PC-9 (cell line): ENCODE measurements around the gene CLSTN1.

Experiments
- CTCF ChIP-seq: fragments of 200-600 bp; sonication (generic); conservative IDR thresholded peaks from 2 replicates; pipeline ENCODE4 v1.6.1; 2017; ENCODE audit warnings: mixed run types, antibody characterized with exemption, mild to moderate bottlenecking, moderate library complexity
- EZH2 ChIP-seq: fragments of 200-600 bp; sonication (generic); IDR thresholded peaks from 2 replicates; pipeline ENCODE4 v1.8.0; 2017; ENCODE audit warnings: antibody characterized with exemption, low read depth

GRCh38 chr1:9778905-9779304 lies 44.9 kb downstream of the CLSTN1 start:
- no peak for TF ChIP-seq CTCF
- no peak for TF ChIP-seq EZH2
